Muscle layer of colon (tissue), 2 donors: ENCODE results near the gene SGMS1.

Experiments
- H3K27ac ChIP-seq: one replicate; pipeline ENCODE4 v1.7.0; 2013; ENCODE audit warnings: low read depth, mild to moderate bottlenecking, low read length, moderate library complexity
- H3K27me3 ChIP-seq, 2 donors: one replicate each; pipeline ENCODE4 v1.7.0; 2013; ENCODE audit warnings: low read length in 2 of 2, mild to moderate bottlenecking in 2 of 2; ENCODE audit not compliant: insufficient read depth in 2 of 2, control insufficient read depth in 1 of 2
- H3K36me3 ChIP-seq: one replicate; pipeline ENCODE4 v1.7.0; 2013; ENCODE audit warnings: mild to moderate bottlenecking, low read length; ENCODE audit not compliant: insufficient read depth
- H3K4me1 ChIP-seq: one replicate; pipeline ENCODE4 v1.7.0; 2013; ENCODE audit warnings: mild to moderate bottlenecking, low read length; ENCODE audit not compliant: insufficient read depth
- H3K4me3 ChIP-seq, 2 donors: one replicate each; pipeline ENCODE4 v1.7.0; 2013; ENCODE audit warnings: low read length in 2 of 2, low read depth in 1 of 2, mild to moderate bottlenecking in 1 of 2, moderate library complexity in 1 of 2
- H3K9ac ChIP-seq: one replicate; pipeline ENCODE4 v1.7.0; 2013; ENCODE audit warnings: low read length
- H3K9me3 ChIP-seq: one replicate; pipeline ENCODE4 v1.7.0; 2013; ENCODE audit warnings: mild to moderate bottlenecking, low read length
- donor health status: abdominal sarcoma.
- donor health status: Adenocarcinoma of cecum.

SGMS1 gene

GRCh38 chr10:50417886-50418830, 205.6 kb downstream of the SGMS1 start:
- H3K27me3 ChIP-seq: no peaks in the 10 kb centered on the region
- H3K27ac ChIP-seq: peak overlapping the region; percentile 27
- H3K9ac ChIP-seq: peak overlapping the region; percentile 74
- no peaks in the 10 kb centered on the region for H3K9me3 ChIP-seq
- H3K4me1 ChIP-seq: peaks cover 13% of the 10 kb centered on the region
- no peaks in the 10 kb centered on the region for H3K36me3 ChIP-seq
- H3K4me3 ChIP-seq: peak overlapping the region; percentile 69 to 95

GRCh38 chr10:50417486-50417885, 206.3 kb downstream of the SGMS1 start:
- Histone ChIP-seq H3K4me1 (peaks cover 13% of the 10 kb centered on the region), H3K9me3 (no peaks in the 10 kb centered on the region), H3K27ac (peak overlapping the region; percentile 27), H3K4me3 (peak overlapping the region; percentile 69 to 95), H3K27me3 (no peaks in the 10 kb centered on the region), H3K9ac (peak overlapping the region; percentile 74), H3K36me3 (no peaks in the 10 kb centered on the region)

GRCh38 chr10:50416881-50417280, 206.9 kb downstream of the SGMS1 start:
- Histone ChIP-seq H3K27me3 (no peaks in the 10 kb centered on the region), H3K36me3 (no peaks in the 10 kb centered on the region), H3K4me3 (peak overlapping the region in 1 of 2 donors; percentile 30), H3K9me3 (no peaks in the 10 kb centered on the region), H3K9ac (no peak overlapping the region), H3K4me1 (peaks cover 13% of the 10 kb centered on the region), H3K27ac (no peak overlapping the region)

GRCh38 chr10:50416181-50416824, 207.5 kb downstream of the SGMS1 start:
- Histone ChIP-seq H3K9ac (no peak overlapping the region), H3K27ac (no peak overlapping the region), H3K9me3 (no peaks in the 10 kb centered on the region), H3K36me3 (no peaks in the 10 kb centered on the region), H3K27me3 (no peaks in the 10 kb centered on the region), H3K4me3 (no peak overlapping the region), H3K4me1 (peaks cover 13% of the 10 kb centered on the region)

GRCh38 chr10:50415292-50415691, 208.5 kb downstream of the SGMS1 start:
- H3K4me1 ChIP-seq: peaks cover 13% of the 10 kb centered on the region
- no peaks in the 10 kb centered on the region for H3K27me3 ChIP-seq
- H3K27ac ChIP-seq: no peak overlapping the region
- H3K9ac ChIP-seq: no peak overlapping the region
- H3K36me3 ChIP-seq: no peaks in the 10 kb centered on the region
- H3K4me3 ChIP-seq: peak overlapping the region in 1 of 2 donors; percentile 6
- no peaks in the 10 kb centered on the region for H3K9me3 ChIP-seq

- H3K27me3 ChIP-seq: no peaks in the 10 kb centered on the region
- H3K27ac ChIP-seq: no peak overlapping the region
- no peaks in the 10 kb centered on the region for H3K9me3 ChIP-seq
- H3K4me3 ChIP-seq: no peak overlapping the region
- no peaks in the 10 kb centered on the region for H3K36me3 ChIP-seq
- no peak overlapping the region for H3K9ac ChIP-seq
- no peaks in the 10 kb centered on the region for H3K4me1 ChIP-seq
Measured at GRCh38 chr10:50410066-50410811, 213.5 kb downstream of the SGMS1 start.

GRCh38 chr10:50407076-50407801, 216.5 kb downstream of the SGMS1 start:
- H3K27me3 ChIP-seq: no peaks in the 10 kb centered on the region
- no peaks in the 10 kb centered on the region for H3K4me1 ChIP-seq
- H3K9ac ChIP-seq: no peak overlapping the region
- no peak overlapping the region for H3K27ac ChIP-seq
- no peaks in the 10 kb centered on the region for H3K9me3 ChIP-seq
- H3K36me3 ChIP-seq: no peaks in the 10 kb centered on the region
- H3K4me3 ChIP-seq: no peak overlapping the region

- no peaks in the 10 kb centered on the region for H3K4me1 ChIP-seq
- H3K4me3 ChIP-seq: no peak overlapping the region
- no peak overlapping the region for H3K9ac ChIP-seq
- H3K27ac ChIP-seq: no peak overlapping the region
- no peaks in the 10 kb centered on the region for H3K36me3 ChIP-seq
- no peaks in the 10 kb centered on the region for H3K27me3 ChIP-seq
- no peaks in the 10 kb centered on the region for H3K9me3 ChIP-seq
Measured at GRCh38 chr10:50406457-50407070, 217.2 kb downstream of the SGMS1 start.

- Histone ChIP-seq H3K36me3 (no peaks in the 10 kb centered on the region), H3K27me3 (no peaks in the 10 kb centered on the region), H3K4me3 (no peak overlapping the region), H3K27ac (no peak overlapping the region), H3K9me3 (no peaks in the 10 kb centered on the region), H3K4me1 (no peaks in the 10 kb centered on the region), H3K9ac (no peak overlapping the region)
Measured at GRCh38 chr10:50405723-50406122, 218.0 kb downstream of the SGMS1 start.

GRCh38 chr10:50404021-50404773, 219.6 kb downstream of the SGMS1 start:
- Histone ChIP-seq H3K4me1 (no peaks in the 10 kb centered on the region), H3K27me3 (no peaks in the 10 kb centered on the region), H3K27ac (no peak overlapping the region), H3K9me3 (no peaks in the 10 kb centered on the region), H3K4me3 (no peak overlapping the region), H3K9ac (no peak overlapping the region), H3K36me3 (no peaks in the 10 kb centered on the region)
